GM19099 (cell line): ENCODE results near the gene NCAM2.

ENCODE experiments used
- POLR2A ChIP-seq: IDR thresholded peaks from 3 replicates; pipeline ENCODE4 v1.6.1; 2011; ENCODE audit warnings: low read depth; ENCODE audit not compliant: insufficient read length; ENCODE audit errors: extremely low read depth

The NCAM2 gene

DNA sequence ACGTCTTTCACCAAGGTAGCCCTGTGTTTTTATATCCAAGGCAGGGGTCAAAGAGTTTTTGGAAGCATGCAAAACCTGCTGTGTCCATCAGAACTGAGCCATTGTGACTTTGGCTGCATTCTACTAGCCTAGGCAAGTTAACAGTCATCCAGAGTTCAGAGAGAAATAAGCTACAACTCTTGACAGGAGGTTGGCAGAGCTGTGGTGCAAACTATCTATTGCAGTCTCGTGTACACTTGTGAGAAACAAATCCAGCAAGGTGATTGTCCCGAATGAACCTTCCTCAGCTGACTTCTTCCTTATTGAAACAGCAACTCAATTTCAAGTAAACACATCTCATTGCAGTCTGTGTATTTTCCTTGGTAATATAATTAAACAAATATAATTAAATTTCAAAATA lies 124.5 kb downstream of the NCAM2 start:
- no peak for TF ChIP-seq POLR2A

DNA sequence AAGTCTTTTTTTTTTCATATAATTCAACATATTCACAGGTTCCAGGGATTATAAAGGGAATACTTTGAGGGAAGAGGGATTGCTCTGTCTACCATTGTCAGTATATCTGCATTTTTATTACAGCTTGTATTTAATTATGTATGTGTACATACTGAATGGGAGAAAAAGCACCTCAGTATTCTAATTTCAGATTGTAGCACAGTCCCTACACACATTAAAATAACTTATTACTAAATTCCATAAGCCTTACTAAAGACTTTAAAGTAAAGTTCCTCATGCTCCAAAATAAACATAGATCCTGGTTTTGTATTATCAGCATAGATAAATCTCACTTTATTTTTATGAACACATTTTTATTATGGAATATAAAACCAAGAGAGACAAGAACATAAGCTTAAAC lies 134.2 kb downstream of the NCAM2 start:
- TF ChIP-seq POLR2A: no peak

DNA sequence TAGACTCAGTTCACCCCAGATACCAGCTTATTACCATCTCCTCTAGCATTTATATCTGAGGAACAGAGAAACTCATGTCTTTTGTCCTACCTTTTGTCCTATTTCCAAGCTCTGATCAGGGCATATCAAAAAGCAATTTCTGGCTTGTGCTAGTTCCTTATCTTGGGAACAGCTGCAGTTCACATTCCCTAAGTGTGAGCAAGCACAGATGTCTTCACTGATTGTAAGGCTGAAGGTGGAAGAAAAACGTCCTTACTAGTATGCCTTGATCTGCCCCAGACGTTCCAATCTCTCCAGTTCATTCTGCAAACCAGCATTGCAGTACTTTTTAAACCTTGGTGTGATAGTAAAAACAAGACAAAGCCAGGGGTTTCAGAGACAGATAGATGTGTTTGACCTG lies 139.8 kb downstream of the NCAM2 start:
- no peak for TF ChIP-seq POLR2A

DNA sequence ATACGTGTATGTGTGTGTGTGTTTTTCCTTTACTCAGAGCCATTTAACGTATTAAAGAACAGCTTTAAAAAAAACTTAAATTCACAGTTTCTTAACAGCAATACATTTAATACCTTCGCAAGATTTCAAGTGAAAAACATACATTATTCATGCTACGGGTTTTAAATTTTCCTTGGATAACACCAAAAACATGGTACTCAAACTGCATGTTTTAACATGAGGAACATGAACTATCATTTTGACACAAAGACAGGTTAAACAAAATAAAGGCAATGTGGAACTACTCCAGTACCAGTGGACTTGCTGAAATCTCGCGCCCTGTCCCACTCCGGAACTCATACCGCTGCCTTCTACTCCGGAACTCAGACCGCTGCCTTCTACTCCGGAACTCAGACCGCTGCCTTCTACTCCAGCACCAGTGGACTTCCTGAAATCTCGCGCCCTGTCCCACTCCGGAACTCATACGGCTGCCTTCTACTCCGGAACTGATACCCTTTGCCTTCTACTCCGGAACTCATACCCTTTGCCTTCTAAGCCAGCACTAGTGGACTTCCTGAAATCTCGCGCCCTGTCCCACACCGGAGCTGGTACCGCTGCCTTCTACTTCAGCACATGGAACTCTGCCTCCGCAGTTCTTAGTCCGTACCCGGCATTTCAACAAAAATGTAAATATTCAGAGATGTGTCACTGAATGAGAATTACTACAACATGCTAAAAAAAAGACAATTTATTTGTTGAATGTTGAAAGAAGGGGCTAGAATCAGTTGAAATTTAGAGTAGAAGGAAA lies 148.6 kb downstream of the NCAM2 start:
- no peak for TF ChIP-seq POLR2A

DNA sequence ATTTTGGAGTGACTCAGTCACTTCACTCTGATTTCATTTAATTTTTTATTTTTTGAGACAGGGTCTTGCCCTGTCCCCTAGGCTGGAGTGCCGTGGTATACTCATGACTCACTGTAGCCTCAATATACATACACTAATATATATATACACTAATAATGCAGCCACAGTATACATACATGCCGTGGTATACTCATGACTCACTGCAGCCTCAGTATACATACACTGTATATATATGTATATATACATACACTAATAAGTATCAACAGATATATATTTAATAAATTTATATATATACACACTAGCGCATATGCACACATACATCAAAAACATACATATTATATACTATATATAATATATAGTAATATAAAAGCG lies 149.2 kb downstream of the NCAM2 start:
- TF ChIP-seq POLR2A: no peak

DNA sequence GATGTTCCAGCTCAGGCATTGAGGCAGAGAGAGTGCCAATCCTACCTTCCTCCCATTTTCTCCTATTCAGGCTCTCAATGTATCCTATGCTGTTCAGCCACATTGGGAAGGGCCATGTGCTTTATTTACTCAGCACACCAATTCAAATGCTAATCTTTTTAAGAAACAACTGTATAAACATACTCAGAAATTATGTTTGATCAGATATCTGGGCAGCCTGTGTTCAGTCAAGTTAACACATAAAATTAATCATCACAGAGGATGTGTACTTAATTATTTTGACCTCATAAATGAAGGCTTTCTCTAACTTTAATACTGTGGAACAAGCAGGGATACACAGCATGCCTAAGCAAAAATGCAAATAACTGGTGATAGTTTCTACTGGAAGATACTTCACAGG lies 149.8 kb downstream of the NCAM2 start:
- TF ChIP-seq POLR2A: no peak

DNA sequence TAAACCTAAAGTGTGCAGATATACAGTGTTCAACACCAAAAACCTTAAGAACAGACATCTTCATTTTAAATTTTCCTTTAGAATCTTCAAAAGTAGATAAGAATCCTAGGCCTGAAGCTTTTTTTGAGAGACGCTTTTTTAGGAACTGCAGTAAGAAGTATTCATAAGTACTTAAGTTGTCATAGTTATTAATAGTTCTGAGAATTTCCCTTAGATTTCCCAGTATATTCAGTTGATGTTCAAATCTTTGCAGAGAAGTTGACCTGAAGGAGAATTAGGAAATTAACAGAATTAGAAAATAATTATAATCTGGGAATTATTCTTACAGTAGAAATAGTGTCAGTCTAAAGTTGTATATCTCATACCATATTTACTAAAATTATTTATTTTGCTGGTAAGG lies 150.3 kb downstream of the NCAM2 start:
- TF ChIP-seq POLR2A: no peak

DNA sequence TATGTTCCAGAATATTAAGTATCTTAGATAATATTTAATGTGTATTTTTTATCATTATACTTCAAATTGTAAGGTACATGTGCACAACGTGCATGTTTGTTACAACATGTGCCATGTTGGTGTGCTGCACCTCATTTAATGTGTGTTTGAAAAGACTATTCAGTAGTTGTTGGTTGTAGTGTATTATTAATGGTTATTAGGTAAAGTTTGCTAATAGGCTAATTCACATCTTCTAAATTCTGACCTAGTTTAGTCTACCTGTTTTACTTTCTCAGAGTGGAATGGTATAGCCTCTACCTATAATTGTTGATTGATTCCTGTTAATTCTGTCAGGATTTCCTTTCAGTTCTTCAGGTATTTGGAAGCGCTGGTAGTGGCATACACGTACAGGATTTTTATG lies 153.0 kb downstream of the NCAM2 start:
- TF ChIP-seq POLR2A: no peak

DNA sequence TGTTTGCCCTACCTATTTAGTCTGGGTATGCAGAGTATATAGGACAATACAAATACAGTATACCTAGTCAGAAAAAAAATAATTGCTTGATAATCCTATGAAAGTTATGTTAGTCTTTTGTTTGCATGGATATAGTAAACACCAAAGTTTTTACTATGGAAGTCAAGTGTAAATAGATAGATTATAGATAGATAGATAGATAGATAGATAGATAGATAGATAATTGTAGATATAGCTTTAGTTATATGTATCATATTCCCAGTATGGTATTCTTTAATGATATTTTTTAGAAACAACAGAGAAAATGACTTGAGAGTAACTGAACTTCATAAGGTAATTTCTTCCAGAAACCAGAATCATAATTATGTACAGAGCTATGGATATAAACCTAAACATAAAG lies 158.2 kb downstream of the NCAM2 start:
- no peak for TF ChIP-seq POLR2A

DNA sequence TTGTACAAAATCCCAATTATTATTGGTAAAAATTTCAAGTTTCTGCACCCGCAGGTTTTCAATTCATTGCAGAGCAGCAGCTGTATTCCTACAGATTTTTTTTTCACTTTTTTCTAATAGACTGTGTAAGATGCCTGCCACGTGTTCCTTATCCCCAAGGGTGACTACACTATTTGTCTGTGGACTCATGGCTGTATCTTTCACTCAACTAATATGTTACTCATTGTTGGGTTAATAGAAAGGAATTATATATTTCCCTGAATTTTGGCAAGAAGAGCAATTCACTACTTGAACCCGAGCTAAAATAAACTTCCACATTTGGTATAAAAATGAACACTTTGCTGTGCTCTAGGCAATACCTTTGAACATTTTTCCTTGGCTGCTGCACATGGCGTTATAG lies 158.7 kb downstream of the NCAM2 start:
- no peak for TF ChIP-seq POLR2A

DNA sequence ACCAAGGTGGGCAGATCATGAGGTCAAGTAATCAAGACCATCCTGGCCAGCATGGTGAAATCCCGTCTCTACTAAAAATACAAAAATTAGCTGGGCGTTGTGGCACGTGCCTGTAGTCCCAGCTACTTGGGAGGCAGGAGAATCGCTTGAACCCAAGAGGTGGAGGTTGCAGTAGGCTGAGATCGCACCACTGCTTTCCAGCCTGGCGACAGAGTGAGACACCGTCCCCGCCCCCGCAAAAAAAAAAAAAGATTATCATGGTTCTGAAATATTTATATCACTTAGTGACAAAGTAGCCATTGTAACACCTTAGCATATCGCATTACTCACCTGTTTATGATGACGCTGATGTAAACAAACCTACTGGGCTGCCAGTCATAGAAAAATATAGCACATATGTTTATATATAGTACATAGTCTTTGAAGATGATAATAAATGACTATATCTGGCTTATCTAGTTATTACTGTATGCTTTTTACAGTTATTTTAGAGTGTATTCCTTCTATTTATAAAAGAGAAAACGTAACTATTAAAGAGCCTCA lies 160.2 kb downstream of the NCAM2 start:
- no peak for TF ChIP-seq POLR2A

DNA sequence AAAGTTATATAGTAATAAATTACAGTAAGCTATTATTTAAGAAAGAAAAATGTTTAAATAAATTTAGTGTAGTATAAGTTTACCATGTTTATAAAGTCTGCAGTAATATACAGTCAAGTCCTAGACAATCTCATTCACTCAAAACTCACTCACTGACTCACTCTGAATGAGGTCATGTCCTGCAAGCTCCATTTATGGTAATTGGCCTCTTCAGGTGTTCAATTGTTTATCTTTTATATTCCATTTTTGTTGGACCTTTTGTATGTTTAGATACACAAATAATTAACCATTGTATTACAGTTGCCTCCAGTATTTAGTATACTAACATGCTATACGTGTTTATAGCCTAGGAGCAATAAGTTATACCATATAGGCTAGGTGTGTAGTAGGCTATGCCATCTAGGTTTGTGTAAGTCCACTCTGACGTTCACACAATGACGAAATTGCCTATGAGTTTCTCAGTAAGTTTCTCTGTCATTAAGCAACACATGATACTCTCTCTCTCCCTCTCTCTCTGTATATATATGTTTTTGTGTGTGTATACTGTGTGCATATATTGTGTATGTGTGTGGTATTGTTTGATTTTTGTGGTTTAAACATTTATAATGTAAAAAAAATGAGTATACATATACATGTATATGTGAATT lies 161.2 kb downstream of the NCAM2 start:
- no peak for TF ChIP-seq POLR2A

DNA sequence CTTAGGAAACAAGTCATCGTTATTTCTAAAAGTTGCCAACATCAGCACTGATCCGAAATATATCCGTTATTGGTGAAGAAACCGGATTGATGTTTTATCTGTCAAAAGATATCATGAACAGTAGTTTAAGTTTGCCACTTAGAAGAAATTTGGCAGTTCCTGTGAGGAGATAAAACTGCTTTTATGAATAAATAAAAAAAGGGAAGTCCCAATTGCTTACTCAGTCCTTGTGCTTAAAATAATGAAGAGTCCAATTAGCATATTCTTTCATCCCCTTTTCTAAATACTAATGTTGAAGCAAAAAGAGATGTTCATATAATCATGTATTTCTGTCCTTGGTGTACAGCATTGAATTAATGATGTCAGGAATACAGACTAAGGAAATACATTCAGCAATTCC lies 164.6 kb downstream of the NCAM2 start:
- no peak for TF ChIP-seq POLR2A

DNA sequence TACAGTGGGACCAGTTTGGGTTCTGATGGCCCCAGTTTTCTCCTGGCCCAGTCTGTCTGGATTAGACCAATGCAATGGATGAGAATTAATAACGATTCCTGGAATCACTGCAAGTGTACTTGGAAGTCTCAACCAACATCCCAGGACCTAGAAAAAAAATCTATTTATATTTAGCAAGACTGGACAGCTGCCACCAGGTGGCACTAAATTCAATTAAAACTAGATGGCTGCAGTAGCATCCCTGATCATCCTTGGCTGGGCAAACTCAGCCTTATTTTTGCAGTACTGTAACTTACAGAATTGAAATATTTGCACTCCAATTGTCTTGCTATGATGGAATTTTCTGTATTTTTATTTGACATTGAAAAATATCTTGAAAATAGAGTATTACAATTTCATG lies 165.7 kb downstream of the NCAM2 start:
- TF ChIP-seq POLR2A: no peak

DNA sequence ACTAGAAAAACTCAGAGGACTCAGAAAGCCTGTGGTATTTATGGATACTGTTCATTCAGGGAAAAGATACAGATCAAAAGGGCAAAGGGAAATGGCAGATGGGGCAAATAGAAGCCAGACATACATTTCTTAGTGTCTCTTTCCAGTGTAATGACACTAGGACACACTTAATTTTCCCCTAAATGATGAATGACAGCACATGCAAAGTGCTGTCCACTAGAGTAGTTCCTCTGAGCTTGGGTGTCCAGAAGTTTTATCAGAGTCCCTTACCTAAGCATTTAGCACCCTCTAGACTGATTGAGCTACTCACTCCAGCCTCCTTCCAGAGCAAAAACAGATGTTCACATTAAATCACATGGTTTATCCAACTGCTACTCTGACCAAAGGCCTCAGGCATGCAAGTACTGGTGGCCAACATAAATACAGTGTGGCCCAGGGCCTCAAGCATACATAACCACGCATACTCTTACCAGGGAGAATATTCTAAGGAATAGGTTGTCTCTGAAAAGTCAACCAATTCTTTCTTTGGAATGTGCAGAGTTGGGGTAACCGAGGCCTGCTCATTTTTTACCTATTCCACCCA lies 166.9 kb downstream of the NCAM2 start:
- no peak for TF ChIP-seq POLR2A

DNA sequence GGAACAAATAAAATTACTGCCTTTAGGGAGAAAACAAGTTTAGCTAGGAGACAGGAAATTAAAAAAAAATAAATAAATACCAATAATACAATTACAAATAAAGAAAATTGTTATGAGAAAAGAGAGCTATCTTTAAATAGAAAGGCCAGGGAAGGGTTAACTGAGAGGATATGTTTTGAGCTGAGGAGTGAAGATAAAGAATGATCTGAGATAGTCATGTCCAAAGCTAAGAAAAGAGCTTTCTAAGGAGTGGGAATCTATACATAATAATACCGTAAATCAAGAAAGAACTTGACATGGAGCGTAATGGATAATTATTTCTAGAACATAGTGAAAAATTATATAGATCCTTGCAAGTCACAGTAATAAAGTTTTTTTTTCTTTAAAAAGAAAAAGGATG lies 176.5 kb downstream of the NCAM2 start:
- TF ChIP-seq POLR2A: no peak

DNA sequence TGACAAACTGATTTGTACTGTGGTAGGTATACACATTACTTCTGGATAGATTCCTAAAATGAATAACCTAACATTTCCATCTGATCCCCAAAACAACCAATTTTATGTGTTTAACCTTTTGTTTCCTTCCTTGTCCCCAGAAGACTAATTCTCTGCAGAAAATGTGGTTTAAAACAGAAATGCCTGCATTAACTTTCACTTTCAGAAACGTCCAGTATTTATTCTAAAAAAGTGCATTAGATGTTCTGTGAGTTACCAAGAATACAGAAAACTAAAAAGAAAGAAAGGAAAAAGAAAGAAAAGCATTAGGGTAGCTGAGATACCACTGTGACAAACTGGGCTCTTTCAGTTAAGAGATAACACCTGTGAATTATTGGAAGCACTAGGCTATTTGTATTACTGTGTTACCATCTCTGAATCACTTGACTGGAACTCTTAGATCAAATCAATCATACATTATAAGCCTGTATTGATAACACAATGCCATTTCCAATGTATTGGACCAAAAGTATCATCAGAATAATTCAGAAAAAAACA lies 177.7 kb downstream of the NCAM2 start:
- no peak for TF ChIP-seq POLR2A
